Measurements from ENCODE around the gene MAN2A2.

Gene MAN2A2

GRCh38 chr15:90859234-90860131 is 43.6 kb upstream of the MAN2A2 start:
- Histone ChIP-seq H2BK15ac (ENCODE audit: low read length) (peak overlapping the region; percentile 22), H3K79me1 (ENCODE audit: low read depth, low read length) (peaks cover 2% of the 10 kb centered on the region), H3K9me3 (replicated peaks in 1 of 2; ENCODE audit: control insufficient read depth in 2 of 2, insufficient read depth in 1 of 2, low read depth in 1 of 2, low read length in 2 of 2) (no peaks in the 10 kb centered on the region), H3K4ac (ENCODE audit: low read length) (no peak overlapping the region), H3K27ac (replicated peaks; ENCODE audit: low read length) (no peak overlapping the region), H4K8ac (ENCODE audit: low read depth, low read length) (no peak overlapping the region), H3K36me3 (replicated peaks in 1 of 2; ENCODE audit: control insufficient read depth in 2 of 2, insufficient read depth in 2 of 2, low read length in 2 of 2) (no peaks in the 10 kb centered on the region), H3K4me1 (ENCODE audit: control insufficient read depth in 2 of 2, insufficient read depth in 1 of 2, low read depth in 1 of 2, low read length in 2 of 2) (no peaks in the 10 kb centered on the region), H2BK120ac (ENCODE audit: low read depth, low read length) (no peak overlapping the region), H3K9ac (ENCODE audit: low read depth, low read length, poor library complexity) (no peak overlapping the region), H3K14ac (ENCODE audit: low read length) (no peak overlapping the region), H3K4me2 (ENCODE audit: insufficient read depth, low read length, poor library complexity, severe bottlenecking) (no peak overlapping the region), H3K4me3 (ENCODE audit: low read length in 2 of 2) (no peak overlapping the region), H2AK5ac (ENCODE audit: low read depth, low read length) (no peak overlapping the region), H3K23ac (ENCODE audit: low read depth, low read length, poor library complexity) (no peak overlapping the region), H2AFZ (ENCODE audit: low read length) (peak overlapping the region; percentile 39), H3K27me3 (ENCODE audit: control insufficient read depth in 3 of 3, insufficient read depth in 3 of 3, low read depth in 1 of 3, low read length in 3 of 3) (no peaks in the 10 kb centered on the region), H2BK12ac (ENCODE audit: low read length) (no peak overlapping the region), H2BK5ac (ENCODE audit: low read length) (no peak overlapping the region), H4K91ac (ENCODE audit: low read depth, low read length, poor library complexity) (no peak overlapping the region), H3K18ac (ENCODE audit: low read length) (no peak overlapping the region)
- WGBS, 2 donors (ENCODE audit: extremely low coverage in 2 of 2, insufficient read length in 2 of 2, insufficient replicate concordance in 1 of 2) = no CpG with 5 or more reads among the region's 10 CpGs
- DNase-seq (ENCODE audit: low spot score) = no peak

- no CpG with 5 or more reads among the region's 7 CpGs for WGBS, 2 donors (ENCODE audit: extremely low coverage in 2 of 2, insufficient read length in 2 of 2, insufficient replicate concordance in 1 of 2)
- Histone ChIP-seq H3K4me1 (ENCODE audit: control insufficient read depth in 2 of 2, insufficient read depth in 1 of 2, low read depth in 1 of 2, low read length in 2 of 2) (no peaks in the 10 kb centered on the region), H3K4ac (ENCODE audit: low read length) (no peak overlapping the region), H3K23ac (ENCODE audit: low read depth, low read length, poor library complexity) (peak overlapping the region; percentile 77), H3K9me3 (replicated peaks in 1 of 2; ENCODE audit: control insufficient read depth in 2 of 2, insufficient read depth in 1 of 2, low read depth in 1 of 2, low read length in 2 of 2) (no peaks in the 10 kb centered on the region), H3K9ac (ENCODE audit: low read depth, low read length, poor library complexity) (no peak overlapping the region), H3K18ac (ENCODE audit: low read length) (no peak overlapping the region), H3K36me3 (replicated peaks in 1 of 2; ENCODE audit: control insufficient read depth in 2 of 2, insufficient read depth in 2 of 2, low read length in 2 of 2) (no peaks in the 10 kb centered on the region), H2BK5ac (ENCODE audit: low read length) (peak overlapping the region; percentile 14), H2AK5ac (ENCODE audit: low read depth, low read length) (no peak overlapping the region), H3K4me3 (ENCODE audit: low read length in 2 of 2) (no peak overlapping the region), H4K91ac (ENCODE audit: low read depth, low read length, poor library complexity) (no peak overlapping the region), H2BK120ac (ENCODE audit: low read depth, low read length) (no peak overlapping the region), H2AFZ (ENCODE audit: low read length) (no peak overlapping the region), H4K8ac (ENCODE audit: low read depth, low read length) (no peak overlapping the region), H3K27ac (replicated peaks; ENCODE audit: low read length) (no peak overlapping the region), H3K14ac (ENCODE audit: low read length) (no peak overlapping the region), H2BK12ac (ENCODE audit: low read length) (no peak overlapping the region), H3K79me1 (ENCODE audit: low read depth, low read length) (peaks cover 2% of the 10 kb centered on the region), H3K4me2 (ENCODE audit: insufficient read depth, low read length, poor library complexity, severe bottlenecking) (no peak overlapping the region), H3K27me3 (ENCODE audit: control insufficient read depth in 3 of 3, insufficient read depth in 3 of 3, low read depth in 1 of 3, low read length in 3 of 3) (no peaks in the 10 kb centered on the region), H2BK15ac (ENCODE audit: low read length) (peak overlapping the region; percentile 79)
- DNase-seq (ENCODE audit: low spot score) = no peak
Observed at GRCh38 chr15:90860450-90860849, 42.7 kb upstream of the MAN2A2 start.

GRCh38 chr15:90860942-90861675 is 42.0 kb upstream of the MAN2A2 start:
- H3K18ac ChIP-seq (ENCODE audit: low read length) = peak overlapping the region; percentile 20
- no peak overlapping the region for H3K4ac ChIP-seq (ENCODE audit: low read length)
- H3K79me1 ChIP-seq (ENCODE audit: low read depth, low read length) = peaks cover 2% of the 10 kb centered on the region
- H2BK5ac ChIP-seq (ENCODE audit: low read length) = peak overlapping the region; percentile 14
- no peak overlapping the region for H4K91ac ChIP-seq (ENCODE audit: low read depth, low read length, poor library complexity)
- no peak overlapping the region for H3K14ac ChIP-seq (ENCODE audit: low read length)
- no peaks in the 10 kb centered on the region for H3K27me3 ChIP-seq (ENCODE audit: control insufficient read depth in 3 of 3, insufficient read depth in 3 of 3, low read depth in 1 of 3, low read length in 3 of 3)
- H2BK120ac ChIP-seq (ENCODE audit: low read depth, low read length) = no peak overlapping the region
- no peak for DNase-seq (ENCODE audit: low spot score)
- H3K9me3 ChIP-seq (replicated peaks in 1 of 2; ENCODE audit: control insufficient read depth in 2 of 2, insufficient read depth in 1 of 2, low read depth in 1 of 2, low read length in 2 of 2) = no peaks in the 10 kb centered on the region
- H3K4me3 ChIP-seq (ENCODE audit: low read length in 2 of 2) = no peak overlapping the region
- H4K8ac ChIP-seq (ENCODE audit: low read depth, low read length) = no peak overlapping the region
- no peak overlapping the region for H2AK5ac ChIP-seq (ENCODE audit: low read depth, low read length)
- H3K9ac ChIP-seq (ENCODE audit: low read depth, low read length, poor library complexity) = no peak overlapping the region
- H2BK12ac ChIP-seq (ENCODE audit: low read length) = no peak overlapping the region
- WGBS, 2 donors (ENCODE audit: extremely low coverage in 2 of 2, insufficient read length in 2 of 2, insufficient replicate concordance in 1 of 2) = no CpG with 5 or more reads among the region's 14 CpGs
- H3K23ac ChIP-seq (ENCODE audit: low read depth, low read length, poor library complexity) = no peak overlapping the region
- H2AFZ ChIP-seq (ENCODE audit: low read length) = no peak overlapping the region
- H3K36me3 ChIP-seq (replicated peaks in 1 of 2; ENCODE audit: control insufficient read depth in 2 of 2, insufficient read depth in 2 of 2, low read length in 2 of 2) = no peaks in the 10 kb centered on the region
- no peak overlapping the region for H3K4me2 ChIP-seq (ENCODE audit: insufficient read depth, low read length, poor library complexity, severe bottlenecking)
- no peaks in the 10 kb centered on the region for H3K4me1 ChIP-seq (ENCODE audit: control insufficient read depth in 2 of 2, insufficient read depth in 1 of 2, low read depth in 1 of 2, low read length in 2 of 2)
- peak overlapping the region; percentile 79 for H2BK15ac ChIP-seq (ENCODE audit: low read length)
- no peak overlapping the region for H3K27ac ChIP-seq (replicated peaks; ENCODE audit: low read length)

- DNase-seq (ENCODE audit: low spot score) = no peak
- Histone ChIP-seq H3K27ac (replicated peaks; ENCODE audit: low read length) (no peak overlapping the region), H2BK15ac (ENCODE audit: low read length) (no peak overlapping the region), H2BK5ac (ENCODE audit: low read length) (no peak overlapping the region), H3K79me1 (ENCODE audit: low read depth, low read length) (peaks cover 2% of the 10 kb centered on the region), H3K18ac (ENCODE audit: low read length) (no peak overlapping the region), H4K91ac (ENCODE audit: low read depth, low read length, poor library complexity) (no peak overlapping the region), H3K23ac (ENCODE audit: low read depth, low read length, poor library complexity) (no peak overlapping the region), H2AK5ac (ENCODE audit: low read depth, low read length) (no peak overlapping the region), H3K36me3 (replicated peaks in 1 of 2; ENCODE audit: control insufficient read depth in 2 of 2, insufficient read depth in 2 of 2, low read length in 2 of 2) (no peaks in the 10 kb centered on the region), H3K9ac (ENCODE audit: low read depth, low read length, poor library complexity) (no peak overlapping the region), H3K14ac (ENCODE audit: low read length) (no peak overlapping the region), H4K8ac (ENCODE audit: low read depth, low read length) (no peak overlapping the region), H3K9me3 (replicated peaks in 1 of 2; ENCODE audit: control insufficient read depth in 2 of 2, insufficient read depth in 1 of 2, low read depth in 1 of 2, low read length in 2 of 2) (no peaks in the 10 kb centered on the region), H3K4me1 (ENCODE audit: control insufficient read depth in 2 of 2, insufficient read depth in 1 of 2, low read depth in 1 of 2, low read length in 2 of 2) (no peaks in the 10 kb centered on the region), H2AFZ (ENCODE audit: low read length) (no peak overlapping the region), H3K4me2 (ENCODE audit: insufficient read depth, low read length, poor library complexity, severe bottlenecking) (no peak overlapping the region), H3K4ac (ENCODE audit: low read length) (no peak overlapping the region), H3K27me3 (ENCODE audit: control insufficient read depth in 3 of 3, insufficient read depth in 3 of 3, low read depth in 1 of 3, low read length in 3 of 3) (no peaks in the 10 kb centered on the region), H2BK12ac (ENCODE audit: low read length) (no peak overlapping the region), H3K4me3 (ENCODE audit: low read length in 2 of 2) (no peak overlapping the region), H2BK120ac (ENCODE audit: low read depth, low read length) (no peak overlapping the region)
- WGBS, 2 donors (ENCODE audit: extremely low coverage in 2 of 2, insufficient read length in 2 of 2, insufficient replicate concordance in 1 of 2) = no CpG with 5 or more reads among the region's 6 CpGs
Observed at GRCh38 chr15:90862487-90862886, 40.6 kb upstream of the MAN2A2 start.

Measured in neuronal stem cell (in vitro differentiated cells).